ENCODE data around the gene HS3ST6. TPM values are rescaled to one million over a fixed set of nuclear protein-coding genes. Genes with fewer than 3 reads are reported as not detected.
"Not testable (repeated sequence)": the region's sequence is repeated elsewhere in the genome, so short reads cannot be mapped to it uniquely, and the experiment has no call there.

Gene HS3ST6
- total and polyA plus RNA-seq, 10 donors: 0.06 to 0.20 TPM; not detected in 8

GRCh38 chr16:1923299-1924034 lies 5.3 kb upstream of the HS3ST6 start:
- Histone ChIP-seq H3K9me3 (no peaks in the 10 kb centered on the region), H3K27me3 (replicated peaks in 1 of 7) (peaks cover 0 to 73% (median 48%) of the 10 kb centered on the region in 7 donors), H3K4me1 (peaks cover 0 to 22% (median 12%) of the 10 kb centered on the region in 6 donors), H3K4me3 (no peak overlapping the region), H3K36me3 (no peaks in the 10 kb centered on the region), H3K27ac (no peak overlapping the region)
- no peak for DNase-seq
- intact Hi-C loops (cut with DNase I; ENCODE audit: low total_unique reads): no loop called here
- 14 to 27% (median 18%) methylated on average over 9 to 24 of the region's 24 CpGs for WGBS, 5 donors
- no peak for TF ChIP-seq POLR2A (IDR thresholded peaks at IDR 0.05)
- peak in 1 of 3 donors; percentile 16 for TF ChIP-seq POLR2AphosphoS5 (IDR thresholded peaks at IDR 0.05)
- peak in 6 of 11 experiments; percentile 15 to 47 (median 36) for TF ChIP-seq CTCF (IDR thresholded peaks at IDR 0.05 in 8 of 11, conservative IDR thresholded peaks at IDR 0.05 in 3 of 11)

- Histone ChIP-seq H3K27ac (no peak overlapping the region), H3K36me3 (no peaks in the 10 kb centered on the region), H3K4me1 (peaks cover 0 to 30% (median 17%) of the 10 kb centered on the region in 6 donors), H3K9me3 (no peaks in the 10 kb centered on the region), H3K27me3 (replicated peaks in 1 of 7) (peaks cover 5 to 84% (median 57%) of the 10 kb centered on the region in 7 donors), H3K4me3 (no peak overlapping the region)
- TF ChIP-seq POLR2AphosphoS5 (IDR thresholded peaks at IDR 0.05) (no peak), POLR2A (IDR thresholded peaks at IDR 0.05) (no peak), CTCF (IDR thresholded peaks at IDR 0.05 in 8 of 11, conservative IDR thresholded peaks at IDR 0.05 in 3 of 11) (no peak)
- intact Hi-C loops (cut with DNase I; ENCODE audit: low total_unique reads): no loop called here
- 71 to 81% (median 79%) methylated on average over 8 of the region's 8 CpGs for WGBS, 5 donors
- DNase-seq: no peak
Measured at GRCh38 chr16:1922357-1922756, 4.1 kb upstream of the HS3ST6 start.

GRCh38 chr16:1920727-1921171 lies 2.5 kb upstream of the HS3ST6 start:
- DNase-seq: no peak
- no peaks in the 10 kb centered on the region for H3K36me3 ChIP-seq
- H3K9me3 ChIP-seq: no peaks in the 10 kb centered on the region
- WGBS, 5 donors: 9 to 16% (median 15%) methylated on average over 12 to 15 of the region's 15 CpGs
- TF ChIP-seq POLR2AphosphoS5 (IDR thresholded peaks at IDR 0.05) (no peak), CTCF (IDR thresholded peaks at IDR 0.05 in 8 of 11, conservative IDR thresholded peaks at IDR 0.05 in 3 of 11) (no peak), POLR2A (IDR thresholded peaks at IDR 0.05) (no peak)
- H3K27me3 ChIP-seq (replicated peaks in 1 of 7): peaks cover 5 to 99% (median 68%) of the 10 kb centered on the region in 7 donors
- intact Hi-C loops (cut with DNase I; ENCODE audit: low total_unique reads): no loop called here
- no peak overlapping the region for H3K27ac ChIP-seq
- no peak overlapping the region for H3K4me3 ChIP-seq
- H3K4me1 ChIP-seq: peaks cover 0 to 31% (median 19%) of the 10 kb centered on the region in 6 donors

- H3K36me3 ChIP-seq; H3K4me3 ChIP-seq; H3K27ac ChIP-seq; H3K9me3 ChIP-seq; intact Hi-C loops (cut with DNase I; ENCODE audit: low total_unique reads); DNase-seq: not testable (repeated sequence)
- peaks cover 5 to 100% (median 68%) of the 10 kb centered on the region in 7 donors for H3K27me3 ChIP-seq (replicated peaks in 1 of 7)
- 65 to 77% (median 70%) methylated on average over 20 to 21 of the region's 21 CpGs for WGBS, 5 donors
- H3K4me1 ChIP-seq: peaks cover 0 to 31% (median 19%) of the 10 kb centered on the region in 6 donors
Measured at GRCh38 chr16:1920122-1920521, 1.9 kb upstream of the HS3ST6 start.
